PC-3 (cell line): Measurements from ENCODE around the gene ACYP2. TPM values are rescaled to one million over a fixed set of nuclear protein-coding genes. Genes with fewer than 3 reads are reported as not detected.

Experiments used
- ATAC-seq: fragments of 200-7000 bp; cut with Tn5 transposase; 2 replicates; pipeline ENCODE4 v1.9.1; 2020; ENCODE audit warnings: mild to moderate bottlenecking, moderate library complexity
- BruUV-seq: library from RNA; stranded (reverse); fragments of 400-500 nt; replicated peaks from 2 replicates; lab custom pipeline; 2021; lab: Mats Ljungman, UMichigan
- CTCF ChIA-PET: fragments of 300-600 bp; sonication (Branson Sonifier 250); formaldehyde crosslinking; loops from one replicate; lab custom pipeline; 2022; ENCODE audit warnings: antibody characterized with exemption; lab: Charles Lee
- POLR2A ChIA-PET: fragments of 300-600 bp; sonication (Branson Sonifier 250); formaldehyde crosslinking; loops from one replicate; lab custom pipeline; 2022; ENCODE audit warnings: antibody characterized with exemption; ENCODE audit not compliant: unreplicated experiment; lab: Charles Lee
- DNase-seq: peaks from one replicate; pipeline ENCODE4 v3.0.0-alpha.2; 2015
- H2AFZ ChIP-seq: fragments of 300-600 bp; sonication (generic); 2 replicates; pipeline ENCODE4 v1.6.0; 2016; ENCODE audit warnings: antibody characterized with exemption, low read length
- H3F3A ChIP-seq: fragments of 300-600 bp; sonication (generic); one replicate; pipeline ENCODE4 v1.6.0; 2017; ENCODE audit warnings: antibody characterized with exemption, low read length, control low read depth, mild to moderate bottlenecking; ENCODE audit not compliant: unreplicated experiment
- H3K27ac ChIP-seq: fragments of 300-600 bp; sonication (generic); 2 replicates; pipeline ENCODE4 v1.5.1; 2016; ENCODE audit warnings: mild to moderate bottlenecking, low read length
- H3K27me3 ChIP-seq: fragments of 300-600 bp; sonication (generic); 2 replicates; pipeline ENCODE4 v1.6.1; 2016; ENCODE audit warnings: low read length, mixed read lengths
- H3K36me3 ChIP-seq: fragments of 300-600 bp; sonication (generic); 2 replicates; pipeline ENCODE4 v1.6.1; 2016; ENCODE audit warnings: low read depth, mixed run types, low read length, mixed read lengths
- H3K4me1 ChIP-seq: fragments of 300-600 bp; sonication (generic); 2 replicates; pipeline ENCODE4 v1.5.1; 2016; ENCODE audit warnings: low read length; ENCODE audit not compliant: insufficient read depth
- H3K4me2 ChIP-seq: fragments of 300-600 bp; sonication (generic); 2 replicates; pipeline ENCODE4 v1.6.0; 2016; ENCODE audit warnings: low read length
- H3K4me3 ChIP-seq: fragments of 300-600 bp; sonication (generic); 2 replicates; pipeline ENCODE4 v1.5.1; 2016; ENCODE audit warnings: mild to moderate bottlenecking, low read length, mixed read lengths
- H3K79me2 ChIP-seq: fragments of 300-600 bp; sonication (generic); 2 replicates; pipeline ENCODE4 v1.6.1; 2017; ENCODE audit warnings: low read length, mixed read lengths
- H3K9ac ChIP-seq: fragments of 300-600 bp; sonication (generic); 2 replicates; pipeline ENCODE4 v1.6.0; 2016; ENCODE audit warnings: mild to moderate bottlenecking, low read length
- H3K9me2 ChIP-seq: fragments of 300-600 bp; sonication (generic); replicated peaks from 2 replicates; pipeline ENCODE4 v1.6.1; 2016; ENCODE audit warnings: mixed run types, low read length, mixed read lengths
- H3K9me3 ChIP-seq: fragments of 300-600 bp; sonication (generic); 2 replicates; pipeline ENCODE4 v1.6.1; 2016; ENCODE audit warnings: low read length, mixed read lengths
- H4K20me1 ChIP-seq: fragments of 300-600 bp; sonication (generic); 2 replicates; pipeline ENCODE4 v1.6.1; 2016; ENCODE audit warnings: low read length, mixed read lengths
- CTCF ChIP-seq: fragments of 300-600 bp; sonication (generic); conservative IDR thresholded peaks from 2 replicates; pipeline ENCODE4 v1.5.1; 2017; ENCODE audit warnings: antibody characterized with exemption, low read depth, mild to moderate bottlenecking, low read length
- EZH2 ChIP-seq: fragments of 300-600 bp; sonication (generic); IDR thresholded peaks from one replicate; pipeline ENCODE4 v1.6.1; 2017; ENCODE audit warnings: antibody characterized with exemption, mild to moderate bottlenecking, low read length; ENCODE audit not compliant: unreplicated experiment
- EZH2phosphoT487 ChIP-seq: fragments of 300-600 bp; sonication (generic); IDR thresholded peaks from 2 replicates; pipeline ENCODE4 v1.6.1; 2018; ENCODE audit warnings: mild to moderate bottlenecking, antibody characterized with exemption, low read length, borderline replicate concordance
- intact Hi-C: fragments of 100-400 bp; cut with micrococcal nuclease; formaldehyde crosslinking; loops from 2 replicates; pipeline ENCODE4 v1.9.0; 2023
- total RNA-seq: library from RNA; depleted of rRNA; stranded (reverse); fragments of >200 nt; gene quantifications from 2 replicates; pipeline ENCODE4 v1.2.3, GENCODE V29; 2014

The ACYP2 gene
- total RNA-seq, 1 experiment from 2014 or later: 8.3 TPM

GRCh38 chr2:54161660-54162424, 46.4 kb downstream of the ACYP2 start:
- H3K27me3 ChIP-seq: no peaks in the 10 kb centered on the region
- no peak for ATAC-seq
- peak; percentile 9 for DNase-seq
- H3K27ac ChIP-seq: no peak overlapping the region
- intact Hi-C loops: no loop called here
- no peaks in the 10 kb centered on the region for H3F3A ChIP-seq
- H3K9ac ChIP-seq: no peak overlapping the region
- H3K4me1 ChIP-seq: no peaks in the 10 kb centered on the region
- TF ChIP-seq EZH2phosphoT487 (no peak), CTCF (peak; percentile 41; the same call in 1 of the 2 replicates), EZH2 (no peak)
- no peak overlapping the region for H3K4me3 ChIP-seq
- H2AFZ ChIP-seq: no peak overlapping the region
- ChIA-PET CTCF (interaction anchor here (1.0 kb wide), 1 partner anchor 55 kb away, joined by 5 read pairs; no protein-coding TSS in a partner anchor), POLR2A (interaction anchor here (0.6 kb wide), 1 partner anchor 10 kb away, joined by 8 read pairs; no protein-coding TSS in a partner anchor)
- no peak overlapping the region for H3K4me2 ChIP-seq
- H3K79me2 ChIP-seq: no peaks in the 10 kb centered on the region
- H3K9me2 ChIP-seq: no peaks in the 10 kb centered on the region
- no TSS peak for BruUV-seq
- no peaks in the 10 kb centered on the region for H4K20me1 ChIP-seq
- H3K9me3 ChIP-seq: no peaks in the 10 kb centered on the region
- H3K36me3 ChIP-seq: no peaks in the 10 kb centered on the region

GRCh38 chr2:54164106-54164505, 48.7 kb downstream of the ACYP2 start:
- Histone ChIP-seq H3K36me3 (no peaks in the 10 kb centered on the region), H3F3A (no peaks in the 10 kb centered on the region), H3K4me3 (no peak overlapping the region), H3K4me2 (no peak overlapping the region), H3K4me1 (no peaks in the 10 kb centered on the region), H3K27me3 (no peaks in the 10 kb centered on the region), H3K9me3 (no peaks in the 10 kb centered on the region), H3K9ac (no peak overlapping the region), H3K9me2 (no peaks in the 10 kb centered on the region), H4K20me1 (no peaks in the 10 kb centered on the region), H3K79me2 (no peaks in the 10 kb centered on the region), H2AFZ (no peak overlapping the region), H3K27ac (no peak overlapping the region)
- ChIA-PET CTCF (no interaction called here), POLR2A (no interaction called here)
- no peak for TF ChIP-seq EZH2
- no peak for TF ChIP-seq CTCF
- TF ChIP-seq EZH2phosphoT487: no peak
- DNase-seq (peak; percentile 10), ATAC-seq (no peak)
- no TSS peak for BruUV-seq
- intact Hi-C loops: no loop called here

DNA sequence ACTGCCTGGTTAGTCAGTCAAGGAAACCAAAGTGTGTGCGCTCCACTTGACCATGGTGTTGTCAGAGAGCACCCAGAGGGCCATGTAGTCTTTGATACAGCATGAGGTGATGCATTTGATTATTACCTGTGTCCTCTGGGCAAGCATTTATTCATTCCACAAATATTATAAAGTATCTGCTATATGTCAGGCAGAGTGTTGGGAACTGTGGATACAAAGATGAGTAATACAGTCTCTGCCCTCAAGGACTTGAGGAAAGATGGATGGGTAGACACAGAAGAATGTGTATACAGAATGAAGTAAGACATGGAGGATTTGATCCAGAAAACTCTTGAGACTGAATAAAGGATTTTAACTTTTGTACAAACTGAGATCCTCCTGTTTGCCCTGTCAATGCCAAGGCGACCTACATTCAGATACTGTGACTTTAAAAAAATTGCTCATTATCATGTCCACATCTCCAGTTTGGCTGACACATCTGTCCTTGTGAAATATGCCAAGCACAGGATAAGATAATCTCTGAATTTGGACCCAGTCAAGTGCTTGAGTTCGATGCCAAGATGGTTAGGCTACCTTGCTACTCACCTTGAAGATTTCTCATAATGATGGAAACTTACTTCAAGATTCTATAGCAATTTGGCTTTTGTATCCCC, 50.8 kb downstream of the ACYP2 start:
- Histone ChIP-seq H3K27me3 (no peaks in the 10 kb centered on the region), H3K4me1 (no peaks in the 10 kb centered on the region), H3K4me3 (no peak overlapping the region), H3F3A (no peaks in the 10 kb centered on the region), H3K9ac (no peak overlapping the region), H2AFZ (no peak overlapping the region), H3K9me2 (no peaks in the 10 kb centered on the region), H3K27ac (no peak overlapping the region), H3K36me3 (no peaks in the 10 kb centered on the region), H4K20me1 (no peaks in the 10 kb centered on the region), H3K9me3 (no peaks in the 10 kb centered on the region), H3K79me2 (no peaks in the 10 kb centered on the region), H3K4me2 (no peak overlapping the region)
- no peak for TF ChIP-seq EZH2
- no peak for TF ChIP-seq EZH2phosphoT487
- no peak for TF ChIP-seq CTCF
- intact Hi-C loops: no loop called here
- POLR2A ChIA-PET: no interaction called here
- ATAC-seq (no peak), DNase-seq (peak; percentile 15)
- CTCF ChIA-PET: no interaction called here
- no TSS peak for BruUV-seq
